ENCODE data around the gene EPHA1.
"Not testable (repeated sequence)": the region's sequence is repeated elsewhere in the genome, so short reads cannot be mapped to it uniquely, and the experiment has no call there.

Gene EPHA1

DNA sequence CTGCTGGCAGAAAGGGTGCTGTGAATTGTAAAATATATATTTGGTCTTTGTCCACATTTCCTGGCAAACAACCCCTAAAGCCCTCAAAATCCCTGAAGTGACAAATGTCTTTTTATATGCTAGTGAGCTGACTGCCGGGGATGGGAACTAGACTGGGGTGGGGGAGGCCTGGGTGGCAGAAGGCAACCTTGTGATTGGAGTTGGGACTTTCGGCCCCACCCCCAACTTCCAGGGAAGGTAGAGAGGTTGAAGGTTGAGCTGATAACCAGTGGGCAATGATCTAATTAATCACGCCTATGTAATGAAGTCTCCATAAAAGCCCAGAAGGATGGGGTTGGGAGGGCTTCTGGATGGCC is 2.7 kb downstream of the EPHA1 start:
- no peak overlapping the region for H3K27ac ChIP-seq (ENCODE audit: low read depth, low read length)
- H3K9me3 ChIP-seq (ENCODE audit: control insufficient read depth in 1 of 2, low read length in 2 of 2) = no peaks in the 10 kb centered on the region
- H3K4me3 ChIP-seq (ENCODE audit: low read depth in 1 of 2, low read length in 2 of 2) = peak overlapping the region; percentile 5 to 74
- H3K4me1 ChIP-seq (ENCODE audit: control insufficient read depth in 1 of 2, insufficient read depth in 2 of 2, low read length in 2 of 2) = peaks cover 38 to 51% of the 10 kb centered on the region in 2 donors
- no peak overlapping the region for H3K9ac ChIP-seq (ENCODE audit: low read depth in 1 of 2, low read length in 2 of 2)
- no peaks in the 10 kb centered on the region for H3K27me3 ChIP-seq (ENCODE audit: control insufficient read depth in 1 of 2, insufficient read depth in 2 of 2, low read length in 2 of 2)
- H3K36me3 ChIP-seq (ENCODE audit: control insufficient read depth in 1 of 2, insufficient read depth in 2 of 2, low read length in 2 of 2) = peaks cover 0 to 8% of the 10 kb centered on the region in 2 donors

DNA sequence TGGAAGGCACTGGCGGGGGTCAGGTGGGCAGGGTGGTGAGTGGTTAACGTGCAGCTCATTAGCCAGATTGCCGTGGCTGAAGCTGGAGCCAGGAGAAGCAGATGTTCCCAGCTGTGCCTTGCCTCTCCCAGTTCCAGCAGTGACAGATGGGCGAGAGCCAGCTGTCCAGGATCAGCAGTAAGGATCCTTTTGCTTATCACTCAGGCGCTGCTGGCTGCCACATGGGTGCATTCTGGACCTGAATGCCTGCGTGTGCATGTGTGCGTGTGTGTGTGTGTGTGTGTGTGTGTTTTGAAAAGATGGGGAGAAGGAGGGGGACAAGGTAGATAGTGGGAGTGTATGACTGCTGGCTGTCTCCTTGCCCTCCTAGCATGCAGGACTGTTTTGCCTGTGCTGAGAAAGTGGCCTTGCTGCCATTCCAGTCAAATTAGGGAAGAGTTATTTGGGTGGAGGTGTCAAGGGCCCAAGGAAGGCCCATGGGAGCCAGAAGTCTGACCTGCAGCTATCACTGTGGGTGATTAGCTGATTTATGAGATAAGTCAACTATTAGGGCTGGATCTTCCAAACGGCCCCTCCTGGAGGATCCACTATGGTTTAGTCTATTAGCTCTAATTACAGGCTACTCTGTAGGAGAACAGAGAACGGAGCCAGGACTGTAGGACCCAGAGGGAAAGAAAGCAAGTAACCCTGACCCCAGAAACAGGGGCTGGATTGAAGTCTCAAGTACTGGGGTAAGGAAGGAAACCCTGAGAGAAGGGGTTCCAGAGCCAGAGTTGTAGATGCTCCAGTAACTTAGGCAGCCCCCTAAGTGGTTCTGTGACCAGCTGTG is 3.3 kb downstream of the EPHA1 start:
- peaks cover 3 to 10% of the 10 kb centered on the region in 2 donors for H3K36me3 ChIP-seq (ENCODE audit: control insufficient read depth in 1 of 2, insufficient read depth in 2 of 2, low read length in 2 of 2)
- H3K27ac ChIP-seq (ENCODE audit: low read depth, low read length) = no peak overlapping the region
- H3K9me3 ChIP-seq (ENCODE audit: control insufficient read depth in 1 of 2, low read length in 2 of 2) = no peaks in the 10 kb centered on the region
- H3K4me3 ChIP-seq (ENCODE audit: low read depth in 1 of 2, low read length in 2 of 2) = peak overlapping the region; percentile 5 to 74
- H3K9ac ChIP-seq (ENCODE audit: low read depth in 1 of 2, low read length in 2 of 2) = no peak overlapping the region
- peaks cover 34 to 48% of the 10 kb centered on the region in 2 donors for H3K4me1 ChIP-seq (ENCODE audit: control insufficient read depth in 1 of 2, insufficient read depth in 2 of 2, low read length in 2 of 2)
- no peaks in the 10 kb centered on the region for H3K27me3 ChIP-seq (ENCODE audit: control insufficient read depth in 1 of 2, insufficient read depth in 2 of 2, low read length in 2 of 2)

DNA sequence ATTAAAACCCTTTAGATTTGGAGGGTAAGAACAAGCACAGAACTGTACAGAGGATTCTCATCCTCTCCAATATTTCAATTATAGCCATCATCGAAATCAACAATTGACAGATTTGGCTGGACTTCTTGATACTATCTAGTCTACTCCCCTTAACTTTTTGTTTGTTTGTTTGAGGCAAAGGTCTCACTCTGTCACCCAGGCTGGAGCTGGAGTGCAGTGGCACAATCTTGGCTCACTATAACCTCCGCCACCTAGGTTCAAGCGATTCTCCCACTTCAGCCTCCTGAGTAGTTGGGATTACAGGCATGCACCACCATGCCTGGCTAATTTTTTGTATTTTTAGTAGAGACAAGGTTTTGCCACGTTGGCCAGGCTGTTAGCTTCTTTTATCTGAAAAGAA is 6.4 kb downstream of the EPHA1 start:
- not testable (repeated sequence) for H3K4me3 ChIP-seq (ENCODE audit: low read depth in 1 of 2, low read length in 2 of 2); H3K9me3 ChIP-seq (ENCODE audit: control insufficient read depth in 1 of 2, low read length in 2 of 2); H3K9ac ChIP-seq (ENCODE audit: low read depth in 1 of 2, low read length in 2 of 2); H3K27me3 ChIP-seq (ENCODE audit: control insufficient read depth in 1 of 2, insufficient read depth in 2 of 2, low read length in 2 of 2); H3K27ac ChIP-seq (ENCODE audit: low read depth, low read length)
- Histone ChIP-seq H3K4me1 (ENCODE audit: control insufficient read depth in 1 of 2, insufficient read depth in 2 of 2, low read length in 2 of 2) (peaks cover 18 to 26% of the 10 kb centered on the region in 2 donors), H3K36me3 (ENCODE audit: control insufficient read depth in 1 of 2, insufficient read depth in 2 of 2, low read length in 2 of 2) (peaks cover 31 to 36% of the 10 kb centered on the region in 2 donors)

GRCh38 chr7:143401265-143401664 is 7.4 kb downstream of the EPHA1 start:
- Histone ChIP-seq H3K9ac (ENCODE audit: low read depth in 1 of 2, low read length in 2 of 2) (no peak overlapping the region), H3K4me3 (ENCODE audit: low read depth in 1 of 2, low read length in 2 of 2) (no peak overlapping the region), H3K36me3 (ENCODE audit: control insufficient read depth in 1 of 2, insufficient read depth in 2 of 2, low read length in 2 of 2) (peaks cover 35 to 45% of the 10 kb centered on the region in 2 donors)

DNA sequence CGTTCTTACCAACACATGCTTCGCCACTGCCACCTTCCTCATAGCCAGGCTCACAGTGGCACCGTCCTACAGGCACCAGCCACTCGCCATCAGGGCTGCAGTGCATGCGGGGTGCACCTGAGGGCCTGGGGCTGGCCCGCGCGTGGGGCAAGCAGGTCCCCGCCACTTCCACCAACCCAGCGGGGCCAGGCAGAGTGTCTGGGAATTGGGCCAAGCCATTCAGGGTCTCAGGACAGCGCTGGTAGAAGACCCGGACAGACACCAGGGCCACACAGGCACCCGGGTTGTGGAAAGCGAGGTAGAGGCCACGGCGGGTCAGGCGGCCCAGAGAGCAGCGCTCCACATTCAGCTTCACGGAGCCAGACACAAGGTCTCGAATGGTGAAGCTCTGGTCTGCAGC is 9.0 kb downstream of the EPHA1 start:
- Histone ChIP-seq H3K27me3 (ENCODE audit: control insufficient read depth in 1 of 2, insufficient read depth in 2 of 2, low read length in 2 of 2) (no peaks in the 10 kb centered on the region), H3K9me3 (ENCODE audit: control insufficient read depth in 1 of 2, low read length in 2 of 2) (no peaks in the 10 kb centered on the region), H3K4me3 (ENCODE audit: low read depth in 1 of 2, low read length in 2 of 2) (no peak overlapping the region), H3K9ac (ENCODE audit: low read depth in 1 of 2, low read length in 2 of 2) (no peak overlapping the region), H3K4me1 (ENCODE audit: control insufficient read depth in 1 of 2, insufficient read depth in 2 of 2, low read length in 2 of 2) (peaks cover 8 to 12% of the 10 kb centered on the region in 2 donors), H3K36me3 (ENCODE audit: control insufficient read depth in 1 of 2, insufficient read depth in 2 of 2, low read length in 2 of 2) (peaks cover 39 to 58% of the 10 kb centered on the region in 2 donors), H3K27ac (ENCODE audit: low read depth, low read length) (no peak overlapping the region)

More at GRCh38 chr7:143401265-143401664, 7.4 kb downstream of the EPHA1 start:
- peaks cover 13 to 16% of the 10 kb centered on the region in 2 donors for H3K4me1 ChIP-seq (ENCODE audit: control insufficient read depth in 1 of 2, insufficient read depth in 2 of 2, low read length in 2 of 2)
- no peak overlapping the region for H3K27ac ChIP-seq (ENCODE audit: low read depth, low read length)
- H3K9me3 ChIP-seq (ENCODE audit: control insufficient read depth in 1 of 2, low read length in 2 of 2) = no peaks in the 10 kb centered on the region
- H3K27me3 ChIP-seq (ENCODE audit: control insufficient read depth in 1 of 2, insufficient read depth in 2 of 2, low read length in 2 of 2) = no peaks in the 10 kb centered on the region

DNA sequence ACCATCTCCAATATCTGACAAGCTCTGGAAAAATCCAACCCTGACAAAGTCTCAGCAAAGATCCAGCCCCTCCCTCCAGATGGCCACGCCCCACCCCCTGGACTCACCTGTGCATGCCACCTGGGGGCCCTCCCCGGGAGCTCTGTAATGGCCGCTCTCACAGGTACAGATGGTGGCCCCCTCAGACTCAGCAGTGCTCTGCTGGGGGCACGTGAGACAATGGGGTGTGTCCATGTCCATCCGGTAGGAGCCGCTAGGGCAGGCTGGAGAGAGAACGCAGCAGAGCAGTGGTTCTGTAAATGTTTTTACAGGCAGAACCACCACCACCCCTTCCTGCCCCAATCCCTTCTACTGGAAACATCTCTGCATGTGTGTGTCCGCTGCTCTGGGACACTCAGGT is 9.5 kb downstream of the EPHA1 start:
- Histone ChIP-seq H3K36me3 (ENCODE audit: control insufficient read depth in 1 of 2, insufficient read depth in 2 of 2, low read length in 2 of 2) (peaks cover 39 to 61% of the 10 kb centered on the region in 2 donors), H3K9ac (ENCODE audit: low read depth in 1 of 2, low read length in 2 of 2) (no peak overlapping the region), H3K27ac (ENCODE audit: low read depth, low read length) (no peak overlapping the region), H3K9me3 (ENCODE audit: control insufficient read depth in 1 of 2, low read length in 2 of 2) (no peaks in the 10 kb centered on the region), H3K4me3 (ENCODE audit: low read depth in 1 of 2, low read length in 2 of 2) (no peak overlapping the region), H3K27me3 (ENCODE audit: control insufficient read depth in 1 of 2, insufficient read depth in 2 of 2, low read length in 2 of 2) (no peaks in the 10 kb centered on the region), H3K4me1 (ENCODE audit: control insufficient read depth in 1 of 2, insufficient read depth in 2 of 2, low read length in 2 of 2) (peaks cover 8 to 13% of the 10 kb centered on the region in 2 donors)

DNA sequence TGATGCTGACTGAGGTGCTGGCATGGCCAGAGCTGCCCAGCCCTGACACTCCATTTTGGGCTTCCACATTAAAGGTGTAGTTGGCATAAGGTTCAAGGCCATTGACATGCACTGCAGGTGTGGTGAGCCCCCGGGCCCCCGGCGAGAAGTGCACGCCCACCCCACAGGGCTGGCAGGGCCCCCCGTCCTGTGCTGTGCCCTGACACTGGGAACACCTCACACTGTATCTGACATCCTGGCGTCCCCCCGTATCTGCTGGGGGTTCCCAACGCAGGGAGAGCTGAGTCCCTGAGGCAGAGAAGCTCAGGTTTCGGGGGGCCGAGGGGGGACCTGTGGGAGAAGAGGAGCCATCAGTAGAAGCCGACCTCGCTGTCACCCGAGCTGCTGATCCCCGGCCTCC is 10.0 kb downstream of the EPHA1 start:
- H3K4me3 ChIP-seq (ENCODE audit: low read depth in 1 of 2, low read length in 2 of 2) = no peak overlapping the region
- peaks cover 39 to 65% of the 10 kb centered on the region in 2 donors for H3K36me3 ChIP-seq (ENCODE audit: control insufficient read depth in 1 of 2, insufficient read depth in 2 of 2, low read length in 2 of 2)
- H3K4me1 ChIP-seq (ENCODE audit: control insufficient read depth in 1 of 2, insufficient read depth in 2 of 2, low read length in 2 of 2) = peaks cover 13 to 15% of the 10 kb centered on the region in 2 donors
- H3K9me3 ChIP-seq (ENCODE audit: control insufficient read depth in 1 of 2, low read length in 2 of 2) = no peaks in the 10 kb centered on the region
- no peak overlapping the region for H3K27ac ChIP-seq (ENCODE audit: low read depth, low read length)
- no peak overlapping the region for H3K9ac ChIP-seq (ENCODE audit: low read depth in 1 of 2, low read length in 2 of 2)
- no peaks in the 10 kb centered on the region for H3K27me3 ChIP-seq (ENCODE audit: control insufficient read depth in 1 of 2, insufficient read depth in 2 of 2, low read length in 2 of 2)

DNA sequence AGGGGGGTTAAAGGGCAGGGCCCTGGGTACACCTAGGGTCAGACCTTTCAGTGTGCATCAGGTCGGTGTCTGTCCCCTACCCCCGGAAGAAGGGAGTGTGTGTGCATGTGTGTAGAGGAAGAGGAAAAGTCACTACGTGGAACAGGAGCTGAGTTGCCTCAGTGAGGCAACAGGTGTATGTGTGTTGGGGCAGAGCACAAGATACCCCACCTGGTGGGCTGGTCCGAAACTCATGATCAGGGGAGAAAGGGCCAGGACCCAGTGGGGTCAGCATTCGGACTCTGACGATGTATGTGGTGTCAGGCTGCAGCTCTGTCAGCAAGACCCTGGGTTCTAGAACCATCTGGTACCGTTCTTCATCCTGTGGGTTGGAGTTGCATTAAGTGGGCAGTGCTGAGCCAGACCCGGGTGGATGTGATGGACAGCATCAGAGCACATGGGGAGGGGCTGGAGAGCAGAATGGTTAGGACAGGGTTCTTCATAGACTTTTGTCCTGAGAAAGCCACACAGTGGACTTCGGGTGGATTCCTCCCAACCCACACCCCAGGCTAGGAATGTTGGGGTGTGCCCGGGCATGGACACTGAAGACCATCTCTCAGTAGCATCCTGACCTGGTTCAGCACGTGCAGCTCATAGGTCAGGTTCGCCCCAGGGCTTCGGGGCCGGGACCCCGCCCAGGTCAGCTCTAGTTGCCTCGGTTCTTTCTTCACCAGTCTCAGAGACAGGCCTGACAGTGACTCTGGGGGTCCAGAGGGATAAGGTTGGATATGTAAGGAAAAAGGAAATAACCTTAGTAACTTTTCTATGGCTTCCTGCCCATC is 10.7 kb downstream of the EPHA1 start:
- H3K36me3 ChIP-seq (ENCODE audit: control insufficient read depth in 1 of 2, insufficient read depth in 2 of 2, low read length in 2 of 2) = peaks cover 39 to 71% of the 10 kb centered on the region in 2 donors
- peaks cover 20 to 22% of the 10 kb centered on the region in 2 donors for H3K4me1 ChIP-seq (ENCODE audit: control insufficient read depth in 1 of 2, insufficient read depth in 2 of 2, low read length in 2 of 2)
- no peaks in the 10 kb centered on the region for H3K27me3 ChIP-seq (ENCODE audit: control insufficient read depth in 1 of 2, insufficient read depth in 2 of 2, low read length in 2 of 2)
- no peak overlapping the region for H3K9ac ChIP-seq (ENCODE audit: low read depth in 1 of 2, low read length in 2 of 2)
- no peak overlapping the region for H3K4me3 ChIP-seq (ENCODE audit: low read depth in 1 of 2, low read length in 2 of 2)
- H3K9me3 ChIP-seq (ENCODE audit: control insufficient read depth in 1 of 2, low read length in 2 of 2) = no peaks in the 10 kb centered on the region
- H3K27ac ChIP-seq (ENCODE audit: low read depth, low read length) = no peak overlapping the region

GRCh38 chr7:143396625-143397556 is 11.8 kb downstream of the EPHA1 start:
- no peak overlapping the region for H3K4me3 ChIP-seq (ENCODE audit: low read depth in 1 of 2, low read length in 2 of 2)
- peaks cover 39 to 66% of the 10 kb centered on the region in 2 donors for H3K36me3 ChIP-seq (ENCODE audit: control insufficient read depth in 1 of 2, insufficient read depth in 2 of 2, low read length in 2 of 2)
- H3K9ac ChIP-seq (ENCODE audit: low read depth in 1 of 2, low read length in 2 of 2) = no peak overlapping the region
- no peak overlapping the region for H3K27ac ChIP-seq (ENCODE audit: low read depth, low read length)
- H3K9me3 ChIP-seq (ENCODE audit: control insufficient read depth in 1 of 2, low read length in 2 of 2) = no peaks in the 10 kb centered on the region
- H3K4me1 ChIP-seq (ENCODE audit: control insufficient read depth in 1 of 2, insufficient read depth in 2 of 2, low read length in 2 of 2) = peaks cover 28 to 32% of the 10 kb centered on the region in 2 donors
- no peaks in the 10 kb centered on the region for H3K27me3 ChIP-seq (ENCODE audit: control insufficient read depth in 1 of 2, insufficient read depth in 2 of 2, low read length in 2 of 2)

Measured in duodenal mucosa (tissue), 2 donors.